GM15510 (cell line): ENCODE data around the gene CENPO.

Source experiments
- POLR2A ChIP-seq: IDR thresholded peaks from 3 replicates; pipeline ENCODE4 v1.6.1; 2011; ENCODE audit warnings: borderline replicate concordance; ENCODE audit not compliant: insufficient read length; ENCODE audit errors: extremely low read depth

CENPO gene

DNA sequence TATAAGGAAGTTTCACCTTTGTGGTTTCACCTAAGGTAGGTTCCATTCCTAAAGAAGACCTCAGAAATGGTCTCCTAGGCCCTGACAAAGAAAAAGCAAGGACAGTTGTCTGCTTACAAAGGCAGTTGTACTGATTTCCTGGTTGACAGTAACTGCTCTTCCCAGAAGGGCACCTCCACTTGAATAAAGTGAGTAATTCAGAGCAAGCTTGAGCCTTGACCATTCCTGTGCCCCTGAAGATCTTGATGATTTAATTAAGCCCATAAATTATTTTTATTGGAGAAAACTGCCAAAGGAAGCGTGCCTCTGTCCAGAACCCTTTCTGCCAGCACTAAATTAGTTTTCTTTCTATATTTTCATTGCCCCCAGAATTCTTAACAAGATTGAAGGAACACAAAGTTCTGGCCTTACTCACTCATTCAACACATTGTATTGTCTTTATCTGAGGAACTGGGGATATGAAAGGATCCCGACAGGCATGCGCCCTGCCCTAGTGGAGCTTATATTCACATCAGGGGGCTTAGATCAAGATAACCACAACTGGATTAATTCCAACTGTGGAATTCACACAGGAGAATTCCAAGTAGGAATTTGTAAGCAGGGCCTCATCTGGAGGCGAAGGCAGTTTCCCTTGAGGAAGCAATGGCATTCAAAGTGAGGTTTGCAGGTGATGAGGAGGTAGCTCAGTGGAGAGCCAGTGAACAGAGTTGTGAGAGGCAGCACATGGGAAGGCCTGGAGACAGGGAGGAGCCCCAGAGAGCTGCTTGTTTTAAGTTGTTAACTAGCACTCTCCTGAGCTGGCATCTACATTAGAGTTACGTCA is 21.2 kb upstream of the CENPO start:
- no peak for TF ChIP-seq POLR2A

DNA sequence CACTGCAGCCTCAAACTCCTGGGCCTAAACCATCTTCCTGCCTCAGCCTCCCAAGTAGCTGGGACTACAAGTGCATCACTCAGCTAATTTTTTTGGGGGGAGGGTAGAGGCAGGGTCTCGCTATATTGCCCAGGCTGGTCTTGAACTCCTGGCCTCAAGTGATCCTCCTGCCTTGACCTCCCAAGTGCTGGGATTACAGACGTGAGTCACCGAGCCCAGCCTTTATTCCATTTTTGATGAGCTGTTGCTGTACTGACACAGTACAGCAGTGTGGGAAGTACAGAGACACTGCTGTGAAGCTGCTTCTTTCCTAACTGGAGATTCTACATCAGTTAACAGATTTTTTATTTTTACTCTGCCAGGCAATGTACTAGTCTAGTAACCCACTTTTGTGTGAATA is 18.9 kb upstream of the CENPO start:
- TF ChIP-seq POLR2A: no peak

DNA sequence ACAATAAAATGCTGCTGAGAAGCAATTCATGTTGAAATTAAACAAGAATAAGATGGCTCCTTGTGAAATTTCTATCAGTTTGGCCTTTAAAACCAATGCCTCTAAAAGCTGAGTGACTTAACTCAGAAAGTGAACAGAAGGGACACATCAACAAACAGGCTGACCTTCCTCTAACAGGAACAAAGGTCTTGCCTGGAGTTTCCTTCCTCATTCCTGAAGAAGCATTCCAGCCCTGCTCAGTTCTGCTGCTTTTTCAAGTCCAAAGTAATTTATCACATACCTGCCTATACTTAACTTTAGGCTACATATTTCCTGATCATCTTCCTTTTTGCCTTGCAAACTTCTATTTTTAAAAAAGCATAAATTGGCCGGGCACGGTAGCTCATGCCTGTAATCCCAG is 14.1 kb upstream of the CENPO start:
- no peak for TF ChIP-seq POLR2A

DNA sequence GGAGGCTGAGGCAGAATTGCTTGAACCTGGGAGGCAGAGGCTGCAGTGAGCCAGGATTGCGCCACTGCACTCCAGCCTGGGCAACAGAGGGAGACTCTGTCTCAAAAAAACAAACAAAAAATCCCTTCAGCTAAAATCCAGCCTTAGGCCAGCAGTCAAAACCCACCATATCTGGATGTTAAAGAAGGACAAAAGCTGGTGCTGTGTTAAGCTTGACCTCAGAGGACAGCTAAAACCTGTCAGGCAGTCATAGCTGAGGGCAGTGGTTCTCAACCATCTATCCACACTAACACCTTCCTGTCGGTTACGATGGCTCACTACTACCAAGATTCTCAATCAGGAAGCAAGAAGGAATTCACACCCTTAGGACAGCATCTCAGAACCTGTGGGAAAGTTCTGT is 9.6 kb upstream of the CENPO start:
- TF ChIP-seq POLR2A: no peak

DNA sequence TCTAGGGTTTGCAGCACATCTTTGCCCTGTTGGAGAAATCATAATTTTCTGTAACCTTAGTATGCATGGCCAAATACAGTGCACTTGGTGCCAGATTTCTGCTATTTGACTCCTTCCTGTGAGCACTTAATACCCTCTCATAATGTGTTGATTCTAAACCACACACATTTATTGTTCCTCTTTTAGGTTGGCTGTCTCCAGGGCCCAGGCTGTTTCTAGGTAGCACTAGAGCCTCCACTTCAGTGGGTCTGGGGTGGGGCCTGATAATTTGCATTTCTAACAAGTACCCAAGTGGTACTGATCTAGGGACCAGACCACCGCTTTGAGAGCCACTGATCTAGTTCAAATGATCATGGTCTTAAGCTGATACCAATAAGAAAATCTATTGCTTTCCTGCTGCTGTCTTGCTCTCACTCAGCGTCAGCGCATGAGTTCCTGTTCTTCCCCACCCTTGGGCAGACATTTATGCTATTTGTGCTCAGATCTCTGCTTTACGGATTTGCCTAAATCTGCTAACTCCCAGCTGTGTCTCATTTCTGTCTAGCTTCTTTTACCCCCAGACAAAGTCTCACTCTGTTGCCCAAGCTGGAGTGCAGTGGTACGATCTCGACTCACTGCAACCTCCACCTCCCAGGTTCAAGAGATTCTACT is 7.4 kb upstream of the CENPO start:
- no peak for TF ChIP-seq POLR2A

DNA sequence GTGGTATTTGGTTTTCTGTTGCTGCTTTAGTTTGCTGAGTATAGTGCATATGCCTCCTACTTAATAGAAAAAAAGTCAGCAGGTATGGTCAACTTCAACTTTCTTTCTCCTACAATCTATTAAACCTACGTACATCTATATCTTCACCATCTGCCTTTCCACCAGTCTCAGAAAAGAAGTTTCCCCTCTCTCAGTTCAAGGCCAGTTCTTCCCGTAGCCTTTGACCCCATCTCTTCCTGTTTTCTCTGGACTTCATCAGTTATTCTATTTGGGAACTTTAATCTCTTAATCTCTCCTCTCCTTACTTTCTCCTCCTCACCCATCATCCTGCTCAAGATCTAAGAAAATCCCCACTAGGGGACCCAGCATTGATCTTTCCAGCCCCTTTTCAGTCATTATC is 5.7 kb upstream of the CENPO start:
- TF ChIP-seq POLR2A: no peak

DNA sequence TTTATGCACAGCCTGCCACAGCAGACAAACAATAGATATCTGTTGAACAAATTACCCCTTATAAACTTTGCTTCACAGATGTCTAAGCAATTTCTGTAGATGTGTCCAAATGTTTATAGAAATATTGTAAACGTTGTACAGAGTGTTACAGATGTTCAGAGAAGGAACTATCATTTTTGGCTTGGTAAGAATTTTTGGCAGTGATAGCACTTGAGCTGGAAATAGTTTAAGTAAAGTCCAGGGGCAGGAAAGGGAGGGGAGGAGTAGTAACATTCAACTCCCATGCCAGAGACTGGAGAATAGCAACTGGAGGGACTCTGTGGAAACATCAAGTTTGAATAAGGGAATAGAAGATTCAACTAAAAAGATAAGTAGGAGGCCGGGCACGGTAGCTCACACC is 4.4 kb upstream of the CENPO start:
- TF ChIP-seq POLR2A: no peak

DNA sequence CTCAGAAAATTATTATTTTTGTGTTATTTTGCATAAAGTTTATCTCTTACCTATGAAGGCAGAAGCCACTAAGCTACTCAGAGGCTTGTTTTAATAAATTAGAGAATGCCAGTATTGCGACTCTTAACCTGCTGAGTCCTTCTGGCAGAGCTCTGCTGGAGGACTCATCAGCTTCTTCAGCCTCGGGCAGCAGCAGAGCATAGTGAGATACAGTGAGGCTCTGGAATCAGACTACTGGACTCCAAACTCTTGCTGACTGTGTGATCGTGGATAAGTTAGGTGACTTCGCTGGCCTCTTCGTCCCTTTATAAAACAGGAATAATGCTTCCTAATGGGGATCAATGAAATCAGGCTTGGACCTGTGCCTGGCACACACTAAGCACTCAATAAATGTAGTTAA is 1.8 kb upstream of the CENPO start:
- no peak for TF ChIP-seq POLR2A

DNA sequence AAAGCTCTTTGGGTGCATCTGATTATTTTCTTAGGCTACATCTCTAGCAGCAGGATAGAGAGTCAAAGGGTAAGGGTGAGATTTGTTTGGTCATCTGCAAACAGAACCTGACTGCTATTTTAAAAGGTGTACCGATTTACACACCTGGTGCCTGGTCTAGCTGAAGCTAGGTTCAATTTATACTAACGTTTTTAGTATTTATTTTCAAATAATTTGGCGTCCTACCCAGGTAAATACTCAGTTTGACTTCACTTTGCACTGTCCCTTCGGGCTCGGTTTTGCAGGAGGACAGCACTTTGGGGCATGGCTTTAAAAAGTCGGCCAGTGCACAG is 717 bp upstream of the CENPO start:
- no peak for TF ChIP-seq POLR2A

DNA sequence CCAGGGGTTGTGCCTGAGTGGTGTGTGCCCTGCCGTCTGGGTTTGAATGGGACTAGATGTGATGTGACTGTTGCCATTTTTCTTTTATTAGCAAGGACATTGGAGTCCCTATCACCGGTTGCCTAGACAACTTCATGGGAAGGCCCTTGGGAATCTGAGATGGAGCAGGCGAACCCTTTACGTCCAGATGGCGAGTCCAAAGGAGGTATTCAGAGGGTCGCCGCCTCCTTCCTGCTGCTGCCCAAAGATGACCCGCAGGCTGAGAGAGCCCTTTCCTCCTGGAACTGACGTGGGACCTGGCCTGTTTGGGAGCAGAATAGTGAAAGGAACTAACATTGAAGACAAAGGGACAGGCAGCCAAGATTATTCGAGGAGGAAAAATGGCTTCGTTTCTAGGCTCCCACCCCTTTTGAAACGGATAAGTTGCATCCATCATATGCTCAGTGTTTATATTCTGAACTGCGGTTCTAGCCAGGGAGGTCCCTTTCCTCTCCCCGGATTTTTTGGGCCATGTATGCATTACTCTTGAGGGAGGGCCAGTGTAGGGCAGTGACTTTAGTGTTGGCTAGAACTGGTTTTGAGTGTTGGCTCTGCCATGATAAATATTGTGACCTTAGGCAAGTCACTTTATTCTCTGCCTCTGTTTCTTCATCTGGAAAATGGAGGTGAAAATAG is 673 bp downstream of the CENPO start:
- TF ChIP-seq POLR2A: no peak

DNA sequence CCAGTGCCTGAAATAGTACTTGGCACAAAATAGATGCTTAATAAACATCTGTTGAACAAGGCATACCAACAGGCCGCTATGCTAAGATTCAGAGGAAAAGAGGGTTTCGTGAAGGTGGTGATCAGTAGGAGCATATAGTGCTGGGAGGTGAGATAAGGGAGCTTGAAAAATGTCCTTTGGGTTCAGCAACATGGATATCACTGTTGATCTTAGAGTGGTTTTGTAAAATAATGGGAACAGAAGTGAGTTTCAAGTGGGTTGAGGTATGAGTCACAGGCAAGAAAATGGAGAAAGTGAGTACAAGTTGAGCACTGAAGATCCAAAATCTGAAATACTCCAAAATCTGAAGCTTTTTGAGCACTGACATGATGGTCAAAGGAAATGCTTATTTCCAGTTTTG is 4.4 kb downstream of the CENPO start:
- no peak for TF ChIP-seq POLR2A

DNA sequence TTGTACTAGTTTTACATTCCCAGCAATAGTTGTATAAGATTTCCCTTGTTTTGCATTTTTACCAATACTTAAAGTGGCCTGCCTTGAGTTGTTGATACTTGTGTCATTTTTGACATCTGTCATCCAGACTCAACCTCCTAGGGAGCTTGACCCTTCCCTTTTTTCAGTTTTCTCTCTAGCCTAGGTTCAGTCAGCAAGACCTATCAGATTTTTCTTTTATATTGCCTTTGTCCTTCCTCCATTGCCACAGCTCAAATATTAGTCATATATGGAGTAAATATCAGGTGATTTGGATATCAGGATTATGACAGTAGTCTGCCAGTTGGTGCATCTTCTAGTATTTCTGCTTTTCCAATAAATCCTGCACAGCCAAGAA is 13.4 kb downstream of the CENPO start:
- no peak for TF ChIP-seq POLR2A

DNA sequence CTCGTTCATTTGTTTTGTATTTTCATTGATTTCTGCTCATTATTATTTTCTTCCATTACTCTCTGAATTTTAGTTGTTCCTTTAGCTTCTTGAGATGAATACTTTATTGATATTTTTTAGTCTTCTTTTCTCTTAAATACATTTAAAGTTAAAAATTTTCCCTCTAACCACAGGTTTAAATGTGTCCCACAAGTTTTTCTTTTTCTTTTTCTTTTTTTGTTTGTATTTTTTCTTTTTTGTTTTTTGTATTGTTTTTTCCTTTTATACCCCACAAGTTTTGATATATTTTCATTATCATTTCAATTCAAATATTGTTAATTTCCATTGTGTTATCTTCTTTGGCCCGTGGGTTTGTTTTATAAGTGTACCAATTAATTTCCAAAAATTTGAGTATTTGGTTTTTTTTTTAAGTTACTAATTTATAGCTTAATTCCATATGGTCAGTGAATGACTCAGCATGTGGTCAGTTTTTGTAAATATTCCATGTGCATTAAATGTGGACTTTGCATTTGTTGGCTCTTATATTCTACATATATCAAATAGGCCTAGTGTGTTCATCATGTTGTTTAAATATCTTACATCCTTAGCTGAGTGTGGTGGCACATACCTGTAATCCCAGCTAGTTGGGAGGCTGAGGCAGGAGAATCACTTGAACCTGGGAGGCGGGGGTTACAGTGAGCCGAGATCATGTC is 16.2 kb downstream of the CENPO start:
- no peak for TF ChIP-seq POLR2A

DNA sequence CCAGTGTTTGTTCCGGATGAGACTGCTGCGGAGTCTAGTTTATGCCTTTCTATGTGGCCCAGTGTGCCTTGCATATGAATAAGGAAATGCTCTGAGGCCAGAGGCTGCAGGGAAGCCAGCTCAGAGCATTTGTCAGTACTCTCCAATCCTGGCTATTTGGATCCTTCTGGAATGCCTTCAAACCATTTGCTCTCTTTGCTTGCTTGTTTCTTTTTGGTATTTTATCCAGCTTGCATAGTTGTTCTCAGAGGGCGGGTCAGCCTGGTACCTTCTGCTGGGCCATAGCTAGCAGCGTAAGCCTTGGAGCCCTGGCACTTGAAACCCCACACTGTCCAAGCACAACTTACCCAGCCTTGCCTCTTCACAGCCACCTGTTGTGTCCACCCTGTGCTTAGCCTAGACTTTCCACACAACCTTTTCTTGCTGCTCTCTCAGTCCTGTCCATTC is 20.5 kb downstream of the CENPO start:
- TF ChIP-seq POLR2A: no peak

DNA sequence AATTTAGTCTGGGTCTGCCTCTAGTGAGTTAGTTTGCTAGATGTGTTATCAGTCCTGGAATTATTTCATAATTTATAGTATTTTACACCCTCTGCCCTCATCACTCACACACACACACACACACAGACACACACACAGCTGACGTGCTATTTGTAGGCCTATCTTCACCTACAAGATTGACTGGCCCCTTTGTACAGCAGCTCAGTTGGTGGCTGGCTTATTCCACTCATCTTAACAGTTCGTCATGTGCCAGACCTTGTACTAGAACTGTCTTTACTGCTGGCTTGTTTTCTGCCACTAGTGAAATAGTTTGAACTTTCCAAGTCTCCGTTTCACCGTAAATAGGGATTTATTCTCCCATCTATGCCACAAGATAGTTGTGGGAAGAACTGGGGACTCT is 21.3 kb downstream of the CENPO start:
- TF ChIP-seq POLR2A: no peak

DNA sequence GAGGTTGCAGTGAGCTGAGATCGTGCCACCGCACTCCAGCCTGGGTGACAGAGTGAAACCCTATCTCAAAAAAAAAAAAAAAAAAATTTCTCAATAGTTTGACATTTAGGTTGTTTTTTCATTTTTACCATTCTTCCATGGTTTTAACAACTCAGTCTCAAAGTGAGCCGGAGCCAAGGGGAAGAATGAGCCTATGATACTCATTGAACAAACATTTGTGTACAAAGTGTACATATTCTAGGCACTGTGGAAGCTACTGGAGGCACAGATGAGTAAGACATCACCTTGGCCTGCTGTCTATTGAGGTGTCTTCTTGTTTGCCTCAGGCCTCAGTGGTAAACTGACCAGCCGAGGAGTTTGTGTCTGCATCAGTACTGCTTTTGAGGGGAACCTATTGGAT is 21.9 kb downstream of the CENPO start:
- TF ChIP-seq POLR2A: no peak

DNA sequence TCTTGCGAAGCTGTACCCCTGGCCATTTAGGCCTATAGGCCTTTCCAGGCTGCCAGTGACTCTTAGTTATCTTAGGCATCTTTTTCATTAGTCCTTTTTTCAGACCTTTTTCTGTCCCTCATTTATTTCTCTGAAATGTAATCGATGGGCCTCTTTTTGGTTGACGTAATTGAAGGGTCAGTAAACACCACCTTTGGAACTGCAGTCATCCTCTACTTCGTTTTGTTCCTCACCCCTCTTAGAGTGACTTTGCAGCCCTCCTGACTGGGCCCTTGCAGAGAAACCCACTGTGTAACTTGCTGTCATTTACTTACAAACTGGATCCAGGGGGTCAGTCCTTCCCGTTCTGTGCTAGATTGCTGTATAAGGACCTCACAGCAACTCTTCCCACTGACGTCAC is 23.2 kb downstream of the CENPO start:
- TF ChIP-seq POLR2A: no peak

DNA sequence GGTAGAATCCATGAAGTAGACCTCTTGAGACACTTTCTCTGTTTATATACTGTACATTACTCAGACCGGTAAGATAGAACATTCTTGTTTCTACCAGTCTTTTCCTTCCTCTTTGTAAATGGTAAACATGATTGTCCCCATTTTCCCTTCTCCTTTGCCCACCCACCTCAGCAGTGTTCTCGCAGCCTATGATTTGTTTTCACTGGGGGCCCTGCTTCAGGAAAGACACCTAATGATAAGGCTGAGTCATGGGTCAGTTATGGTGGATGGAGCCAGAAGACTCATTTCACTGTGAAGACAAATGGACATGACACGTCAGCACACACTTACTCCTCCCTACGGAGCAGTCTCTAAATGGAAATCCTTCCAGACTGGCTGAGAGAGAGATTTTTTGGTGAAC is 23.7 kb downstream of the CENPO start:
- TF ChIP-seq POLR2A: no peak
